ENCODE data around the gene LGR4. TPM values are rescaled to one million over a fixed set of nuclear protein-coding genes. Genes with fewer than 3 reads are reported as not detected.
A peak's percentile ranks its signal among the peaks of the same experiment; 100 is the strongest.

The LGR4 gene
- total and polyA plus RNA-seq, 9 of the 15 experiments (the other 6 are each of a cell fraction or from before 2014, with no cell fraction given): 0.94 to 10.1 (median 5.8) TPM

DNA sequence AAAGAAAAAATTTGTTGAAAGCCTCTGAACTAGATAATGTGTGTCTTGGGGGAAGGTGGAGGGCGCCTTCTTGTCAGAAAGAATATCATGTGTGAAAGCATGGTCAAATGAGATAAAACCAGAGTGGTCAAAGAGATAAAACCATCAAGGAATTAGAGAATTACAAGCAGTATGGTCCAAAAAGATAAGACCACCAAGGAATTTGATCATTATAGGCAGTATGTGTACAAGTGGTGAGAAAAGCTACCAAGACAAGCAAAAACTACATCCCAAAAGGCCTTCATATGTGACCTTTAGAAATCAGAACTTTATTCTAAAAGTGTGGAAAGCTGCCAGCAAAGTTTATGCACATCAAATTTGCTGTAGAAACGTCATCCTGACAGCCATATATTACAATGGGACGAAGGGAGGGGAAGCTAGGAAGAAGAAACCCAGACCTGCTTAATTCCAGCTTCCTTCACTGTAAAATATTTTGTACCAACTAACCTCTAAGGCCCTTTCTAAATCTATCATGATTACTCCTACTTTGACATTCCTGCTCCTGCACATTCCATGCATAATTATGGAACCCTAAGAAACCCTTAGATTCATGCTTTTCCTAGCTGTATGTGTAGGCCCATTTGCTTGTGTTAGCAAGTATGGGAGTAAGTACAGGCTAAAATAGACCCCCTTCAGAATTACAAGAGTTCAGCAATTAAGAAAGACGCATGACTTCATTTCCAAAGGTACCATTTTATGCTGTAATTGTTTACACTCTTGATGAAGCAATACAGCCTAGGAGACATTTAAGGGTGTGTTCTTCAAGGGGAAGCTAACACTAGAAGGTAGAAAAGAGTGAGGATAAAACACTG, 51.6 kb downstream of the LGR4 start (continued):
- TF ChIP-seq, protein P1, sequence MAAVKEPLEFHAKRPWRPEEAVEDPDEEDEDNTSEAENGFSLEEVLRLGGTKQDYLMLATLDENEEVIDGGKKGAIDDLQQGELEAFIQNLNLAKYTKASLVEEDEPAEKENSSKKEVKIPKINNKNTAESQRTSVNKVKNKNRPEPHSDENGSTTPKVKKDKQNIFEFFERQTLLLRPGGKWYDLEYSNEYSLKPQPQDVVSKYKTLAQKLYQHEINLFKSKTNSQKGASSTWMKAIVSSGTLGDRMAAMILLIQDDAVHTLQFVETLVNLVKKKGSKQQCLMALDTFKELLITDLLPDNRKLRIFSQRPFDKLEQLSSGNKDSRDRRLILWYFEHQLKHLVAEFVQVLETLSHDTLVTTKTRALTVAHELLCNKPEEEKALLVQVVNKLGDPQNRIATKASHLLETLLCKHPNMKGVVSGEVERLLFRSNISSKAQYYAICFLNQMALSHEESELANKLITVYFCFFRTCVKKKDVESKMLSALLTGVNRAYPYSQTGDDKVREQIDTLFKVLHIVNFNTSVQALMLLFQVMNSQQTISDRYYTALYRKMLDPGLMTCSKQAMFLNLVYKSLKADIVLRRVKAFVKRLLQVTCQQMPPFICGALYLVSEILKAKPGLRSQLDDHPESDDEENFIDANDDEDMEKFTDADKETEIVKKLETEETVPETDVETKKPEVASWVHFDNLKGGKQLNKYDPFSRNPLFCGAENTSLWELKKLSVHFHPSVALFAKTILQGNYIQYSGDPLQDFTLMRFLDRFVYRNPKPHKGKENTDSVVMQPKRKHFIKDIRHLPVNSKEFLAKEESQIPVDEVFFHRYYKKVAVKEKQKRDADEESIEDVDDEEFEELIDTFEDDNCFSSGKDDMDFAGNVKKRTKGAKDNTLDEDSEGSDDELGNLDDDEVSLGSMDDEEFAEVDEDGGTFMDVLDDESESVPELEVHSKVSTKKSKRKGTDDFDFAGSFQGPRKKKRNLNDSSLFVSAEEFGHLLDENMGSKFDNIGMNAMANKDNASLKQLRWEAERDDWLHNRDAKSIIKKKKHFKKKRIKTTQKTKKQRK (IDR thresholded peaks at IDR 0.05; ENCODE audit: borderline replicate concordance, low read depth, low read length): no peak
- TF ChIP-seq TARDBP (IDR thresholded peaks at IDR 0.05): peak; percentile 90; the same call in 1 of the 2 replicates
- TF ChIP-seq TAF1 (IDR thresholded peaks at IDR 0.05; ENCODE audit: control insufficient read depth, extremely low read depth, insufficient read depth, low read length, severe bottlenecking): no peak
- TF ChIP-seq PHF21A (IDR thresholded peaks at IDR 0.05; ENCODE audit: borderline replicate concordance, low read depth): peak; percentile 80; the same call in 1 of the 2 replicates
- TF ChIP-seq ZNF311 (CRISPR knock-in tag; IDR thresholded peaks at IDR 0.05): peak; percentile 81; the same call in 1 of the 2 replicates
- peak; percentile 67 for TF ChIP-seq TEAD2 (tag; IDR thresholded peaks at IDR 0.05)
- TF ChIP-seq CSDE1 (IDR thresholded peaks at IDR 0.05): no peak
- TF ChIP-seq FOXA1 (IDR thresholded peaks at IDR 0.05; ENCODE audit: borderline replicate concordance): no peak
- peak; percentile 94 to 96 for TF ChIP-seq TRIM24 (IDR thresholded peaks at IDR 0.05)
- no peak for TF ChIP-seq GTF2F1 (IDR thresholded peaks at IDR 0.05; ENCODE audit: low read depth, low read length)
- TF ChIP-seq RAD51 (IDR thresholded peaks at IDR 0.05; ENCODE audit: borderline replicate concordance, low read depth): 0 out of 2 replicates have a peak, but pooled peaks have one; percentile 35
- no peak for TF ChIP-seq ZSCAN29 (IDR thresholded peaks at IDR 0.05)
- no peak for TF ChIP-seq RBM34 (IDR thresholded peaks at IDR 0.05; ENCODE audit: borderline replicate concordance, insufficient read depth, low read length)
- TF ChIP-seq, protein P2, sequence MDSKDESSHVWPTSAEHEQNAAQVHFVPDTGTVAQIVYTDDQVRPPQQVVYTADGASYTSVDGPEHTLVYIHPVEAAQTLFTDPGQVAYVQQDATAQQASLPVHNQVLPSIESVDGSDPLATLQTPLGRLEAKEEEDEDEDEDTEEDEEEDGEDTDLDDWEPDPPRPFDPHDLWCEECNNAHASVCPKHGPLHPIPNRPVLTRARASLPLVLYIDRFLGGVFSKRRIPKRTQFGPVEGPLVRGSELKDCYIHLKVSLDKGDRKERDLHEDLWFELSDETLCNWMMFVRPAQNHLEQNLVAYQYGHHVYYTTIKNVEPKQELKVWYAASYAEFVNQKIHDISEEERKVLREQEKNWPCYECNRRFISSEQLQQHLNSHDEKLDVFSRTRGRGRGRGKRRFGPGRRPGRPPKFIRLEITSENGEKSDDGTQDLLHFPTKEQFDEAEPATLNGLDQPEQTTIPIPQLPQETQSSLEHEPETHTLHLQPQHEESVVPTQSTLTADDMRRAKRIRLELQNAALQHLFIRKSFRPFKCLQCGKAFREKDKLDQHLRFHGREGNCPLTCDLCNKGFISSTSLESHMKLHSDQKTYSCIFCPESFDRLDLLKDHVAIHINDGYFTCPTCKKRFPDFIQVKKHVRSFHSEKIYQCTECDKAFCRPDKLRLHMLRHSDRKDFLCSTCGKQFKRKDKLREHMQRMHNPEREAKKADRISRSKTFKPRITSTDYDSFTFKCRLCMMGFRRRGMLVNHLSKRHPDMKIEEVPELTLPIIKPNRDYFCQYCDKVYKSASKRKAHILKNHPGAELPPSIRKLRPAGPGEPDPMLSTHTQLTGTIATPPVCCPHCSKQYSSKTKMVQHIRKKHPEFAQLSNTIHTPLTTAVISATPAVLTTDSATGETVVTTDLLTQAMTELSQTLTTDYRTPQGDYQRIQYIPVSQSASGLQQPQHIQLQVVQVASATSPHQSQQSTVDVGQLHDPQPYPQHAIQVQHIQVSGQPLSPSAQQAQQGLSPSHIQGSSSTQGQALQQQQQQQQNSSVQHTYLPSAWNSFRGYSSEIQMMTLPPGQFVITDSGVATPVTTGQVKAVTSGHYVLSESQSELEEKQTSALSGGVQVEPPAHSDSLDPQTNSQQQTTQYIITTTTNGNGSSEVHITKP (IDR thresholded peaks at IDR 0.05; ENCODE audit: partially characterized antibody): no peak
- peak; percentile 99 for TF ChIP-seq SMARCA4 (IDR thresholded peaks at IDR 0.05)
- TF ChIP-seq KLF10 (CRISPR knock-in tag; IDR thresholded peaks at IDR 0.05): no peak
- no peak; the same call in 1 of the 2 replicates for TF ChIP-seq KLF6 (CRISPR knock-in tag; IDR thresholded peaks at IDR 0.05; ENCODE audit: borderline replicate concordance)
- no peak for TF ChIP-seq HOXB6 (CRISPR knock-in tag; IDR thresholded peaks at IDR 0.05; ENCODE audit: borderline replicate concordance)
- TF ChIP-seq HIVEP1 (CRISPR knock-in tag; IDR thresholded peaks at IDR 0.05): no peak
- TF ChIP-seq SMAD3 (CRISPR knock-in tag; conservative IDR thresholded peaks at IDR 0.05): peak; percentile 85
- no peak for TF ChIP-seq SP1 (CRISPR knock-in tag; IDR thresholded peaks at IDR 0.05)
